Cardiac muscle cell (in vitro differentiated cells and primary cell): ENCODE results near the gene CACUL1. TPM values are rescaled to one million over a fixed set of nuclear protein-coding genes. Genes with fewer than 3 reads are reported as not detected.

ENCODE experiments used
- DNase-seq, 2 donors: peaks; one replicate each; pipeline versions ENCODE4 v3.0.0 to v3.0.0-alpha.2; 2010 to 2017; ENCODE audit warnings: low read depth in 1 of 2, low spot score in 1 of 2
- H3K27ac ChIP-seq: fragments of 200-600 bp; sonication (generic); 2 replicates; pipeline ENCODE4 v1.5.1; 2016
- H3K27me3 ChIP-seq: fragments of 200-600 bp; sonication (generic); 2 replicates; pipeline ENCODE4 v1.6.0; 2016; ENCODE audit warnings: control low read depth
- H3K36me3 ChIP-seq: fragments of 200-600 bp; sonication (generic); 2 replicates; pipeline ENCODE4 v1.5.1; 2016; ENCODE audit warnings: control low read depth
- H3K4me1 ChIP-seq: fragments of 200-600 bp; sonication (generic); 2 replicates; pipeline ENCODE4 v1.8.1; 2017; ENCODE audit warnings: low read depth, mild to moderate bottlenecking, mixed run types
- H3K4me3 ChIP-seq: fragments of 200-600 bp; sonication (generic); 2 replicates; pipeline ENCODE4 v1.5.1; 2016; ENCODE audit warnings: mild to moderate bottlenecking
- H3K9me3 ChIP-seq: fragments of 200-600 bp; sonication (generic); 2 replicates; pipeline ENCODE4 v1.5.1; 2017; ENCODE audit warnings: low read depth, mild to moderate bottlenecking, control low read depth
- CTCF ChIP-seq: IDR thresholded peaks from 2 replicates; pipeline ENCODE4 v1.5.1; 2012; ENCODE audit warnings: low read depth, mild to moderate bottlenecking, low read length
- polyA plus RNA-seq: library from polyadenylated mRNA; unstranded; fragments of >200 nt; fragmentation: Nextera tagmentation; extraction: Ambion mirVana; gene quantifications from 2 replicates; pipeline ENCODE4 v1.2.1, GENCODE V29; 2016
- total RNA-seq: library from RNA; depleted of rRNA; stranded (reverse); fragments of >200 nt; gene quantifications from 2 replicates; pipeline ENCODE4 v1.2.3, GENCODE V29; 2016

Gene CACUL1
- total and polyA plus RNA-seq, 2 experiments from 2014 or later, result 35.6 to 40.5 TPM

DNA sequence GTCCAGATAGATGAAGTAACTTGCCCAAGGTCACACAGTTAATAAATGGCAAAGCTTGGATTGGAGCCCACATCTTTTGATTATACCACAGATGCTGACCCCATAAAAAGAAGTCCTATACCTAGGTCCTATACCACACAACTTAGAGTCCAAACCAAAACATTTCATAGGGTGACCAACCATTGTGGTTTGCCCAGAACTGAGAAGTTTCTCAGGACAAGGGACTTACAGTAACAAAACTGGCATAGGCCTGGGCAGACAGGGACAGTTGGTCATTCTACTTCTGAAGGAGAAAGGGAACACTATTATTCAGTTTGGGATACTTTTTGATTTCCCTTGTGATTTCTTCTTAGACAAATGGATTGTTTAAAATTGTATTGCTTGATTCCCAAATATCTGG, 126.4 kb downstream of the CACUL1 start:
- no peaks in the 10 kb centered on the region for H3K9me3 ChIP-seq
- H3K27me3 ChIP-seq, result peaks cover 3% of the 10 kb centered on the region
- DNase-seq, result no peak
- H3K4me3 ChIP-seq, result no peak overlapping the region
- H3K36me3 ChIP-seq, result no peaks in the 10 kb centered on the region
- no peak overlapping the region for H3K27ac ChIP-seq
- no peaks in the 10 kb centered on the region for H3K4me1 ChIP-seq
- TF ChIP-seq CTCF, result no peak

DNA sequence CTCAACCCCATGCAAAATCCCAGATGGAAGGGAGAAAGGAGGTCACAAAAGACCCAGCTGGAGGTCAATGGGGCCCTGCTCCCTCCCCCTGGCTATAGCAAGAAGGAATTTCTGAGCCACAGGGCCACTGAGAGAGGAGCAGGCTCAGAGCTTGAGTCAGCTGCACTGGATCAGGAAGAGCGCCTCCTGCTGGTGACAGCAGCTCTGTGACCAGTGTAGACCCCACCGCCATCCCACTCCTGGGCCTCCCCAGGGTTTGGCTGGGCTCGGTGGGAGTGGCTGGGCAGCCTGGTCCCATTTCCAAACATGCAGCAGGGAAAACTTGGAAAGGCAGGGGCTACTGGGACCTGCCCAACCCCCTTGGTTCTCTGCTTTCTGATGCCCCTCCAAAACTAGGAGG, 127.8 kb downstream of the CACUL1 start:
- Histone ChIP-seq H3K9me3 (no peaks in the 10 kb centered on the region), H3K4me3 (no peak overlapping the region), H3K27ac (no peak overlapping the region), H3K36me3 (no peaks in the 10 kb centered on the region), H3K27me3 (peaks cover 3% of the 10 kb centered on the region), H3K4me1 (no peaks in the 10 kb centered on the region)
- no peak for TF ChIP-seq CTCF
- no peak for DNase-seq

Other genes starting within 250 kb of the CACUL1 start
- not detected in 2 replicates for gene PRLHR, start 159.3 kb downstream of the CACUL1 start, total RNA-seq
- not detected in 2 replicates for gene PRLHR, start 159.3 kb downstream of the CACUL1 start, polyA plus RNA-seq